HG03039 (cell line): ENCODE measurements around the gene INTS11.

ENCODE experiments used
- ATAC-seq: cut with Tn5 transposase; IDR thresholded peaks from one replicate; pipeline ENCODE4 v1.9.1; 2021; ENCODE audit warnings: mild to moderate bottlenecking, moderate library complexity; ENCODE audit not compliant: unreplicated experiment

INTS11 gene

GRCh38 chr1:1287288-1288110 is 37.0 kb downstream of the INTS11 start:
- ATAC-seq: no peak

- no peak for ATAC-seq
Measured at GRCh38 chr1:1286313-1287261, 37.9 kb downstream of the INTS11 start.

- no peak for ATAC-seq
Measured at GRCh38 chr1:1285611-1286311, 38.7 kb downstream of the INTS11 start.

- ATAC-seq: no peak
Measured at GRCh38 chr1:1285102-1285571, 39.3 kb downstream of the INTS11 start.

GRCh38 chr1:1284221-1285101 is 40.0 kb downstream of the INTS11 start:
- no peak for ATAC-seq

- ATAC-seq: no peak
Measured at GRCh38 chr1:1283821-1284220, 40.6 kb downstream of the INTS11 start.

GRCh38 chr1:1282998-1283397 is 41.5 kb downstream of the INTS11 start:
- ATAC-seq: no peak

- no peak for ATAC-seq
Measured at GRCh38 chr1:1281533-1282321, 42.7 kb downstream of the INTS11 start.

- no peak for ATAC-seq
Measured at GRCh38 chr1:1280782-1281481, 43.5 kb downstream of the INTS11 start.

- ATAC-seq: no peak
Measured at GRCh38 chr1:1279028-1279427, 45.4 kb downstream of the INTS11 start.

- ATAC-seq: no peak
Measured at GRCh38 chr1:1278620-1279019, 45.8 kb downstream of the INTS11 start.

- no peak for ATAC-seq
Measured at GRCh38 chr1:1275836-1276235, 48.6 kb downstream of the INTS11 start.

- no peak for ATAC-seq
Measured at GRCh38 chr1:1274931-1275431, 49.5 kb downstream of the INTS11 start.

GRCh38 chr1:1274299-1274930 is 50.0 kb downstream of the INTS11 start:
- no peak for ATAC-seq

- ATAC-seq: peak; percentile 86
Measured at GRCh38 chr1:1273512-1274298, 50.8 kb downstream of the INTS11 start, which contains the start of gene UBE2J2. Gene UBE2J2 (minus strand): TSS chr1:1273854. CDS start chr1:1267992, 5,862 bp downstream.

- ATAC-seq: peak; percentile 14
Measured at GRCh38 chr1:1273209-1273511, 51.3 kb downstream of the INTS11 start.
